H1 (cell line): ENCODE measurements around the gene MMP24OS. TPM values are rescaled to one million over a fixed set of nuclear protein-coding genes. Genes with fewer than 3 reads are reported as not detected.

Experiments
- CTCF ChIA-PET: fragments of 300-600 bp; sonication (Branson Sonifier 250); formaldehyde crosslinking; loops from one replicate; lab custom pipeline; 2021; ENCODE audit not compliant: partially characterized antibody; lab: Charles Lee
- POLR2A ChIA-PET: fragments of 300-600 bp; sonication (Branson Sonifier 250); formaldehyde crosslinking; loops from one replicate; lab custom pipeline; 2021; ENCODE audit warnings: inconsistent platforms; ENCODE audit not compliant: partially characterized antibody; lab: Charles Lee
- DNase-seq, 2 experiments: peaks; one replicate each; pipeline versions ENCODE4 v3.0.0 to v3.0.0-alpha.2; 2010 to 2022; ENCODE audit warnings: low spot score in 2 of 2, low read depth in 1 of 2, mixed read lengths in 1 of 2
- FAIRE-seq: peaks from 2 replicates; lab custom pipeline; 2011; peaks lifted over from hg19 to GRCh38; lab: Jason Lieb, UNC
- H2AFZ ChIP-seq: 2 replicates; pipeline ENCODE4 v1.8.1; 2012; ENCODE audit warnings: low read length, inconsistent platforms
- H2AK5ac ChIP-seq: 2 replicates; pipeline ENCODE4 v1.6.1; 2013; ENCODE audit warnings: low read depth, low read length
- H2BK120ac ChIP-seq: replicated peaks from 2 replicates; pipeline ENCODE3; 2013; ENCODE audit warnings: low read depth, low read length, inconsistent platforms
- H2BK12ac ChIP-seq: 2 replicates; pipeline ENCODE4 v1.6.1; 2013; ENCODE audit warnings: low read depth, low read length
- H2BK15ac ChIP-seq: 2 replicates; pipeline ENCODE4 v1.6.1; 2013; ENCODE audit warnings: low read length
- H2BK20ac ChIP-seq: 2 replicates; pipeline ENCODE4 v1.6.1; 2013; ENCODE audit warnings: low read length
- H2BK5ac ChIP-seq: 2 replicates; pipeline ENCODE4 v1.6.1; 2013; ENCODE audit warnings: low read depth, low read length
- H3K14ac ChIP-seq: 2 replicates; pipeline ENCODE4 v1.6.1; 2013; ENCODE audit warnings: inconsistent platforms; ENCODE audit not compliant: insufficient read length
- H3K18ac ChIP-seq: 2 replicates; pipeline ENCODE4 v1.6.1; 2013; ENCODE audit warnings: low read length; ENCODE audit errors: extremely low read depth
- H3K23ac ChIP-seq: 2 replicates; pipeline ENCODE4 v1.6.1; 2013; ENCODE audit warnings: inconsistent platforms; ENCODE audit not compliant: insufficient read length
- H3K23me2 ChIP-seq: 2 replicates; pipeline ENCODE4 v1.6.1; 2013; ENCODE audit warnings: low read depth, low read length
- H3K27ac ChIP-seq: 2 replicates; pipeline ENCODE4 v1.6.1; 2011; ENCODE audit warnings: low read depth, low read length, inconsistent platforms
- H3K27me3 ChIP-seq, 4 experiments: replicated peaks in 1 of 4; 1 replicate in 1 of 4; 2 replicates in 3 of 4; pipeline versions ENCODE4 v1.6.1 to v1.8.1; 2011 to 2013; ENCODE audit warnings: low read length in 3 of 4, mild to moderate bottlenecking in 3 of 4, inconsistent platforms in 2 of 4, mixed read lengths in 2 of 4, moderate library complexity in 1 of 4; ENCODE audit not compliant: control insufficient read depth in 3 of 4, insufficient read depth in 3 of 4; ENCODE audit errors: extremely low read depth in 1 of 4
- H3K36me3 ChIP-seq, 4 experiments: 2 replicates each; pipeline versions ENCODE4 v1.6.1 to v1.8.1; 2011 to 2013; ENCODE audit warnings: mild to moderate bottlenecking in 4 of 4, low read length in 3 of 4, moderate library complexity in 2 of 4, control low read depth in 1 of 4, inconsistent platforms in 1 of 4; ENCODE audit not compliant: insufficient read depth in 4 of 4, control insufficient read depth in 2 of 4
- H3K4ac ChIP-seq: replicated peaks from 2 replicates; pipeline ENCODE3; 2013; ENCODE audit warnings: low read length, low read depth, mixed read lengths, inconsistent platforms; ENCODE audit not compliant: insufficient read length
- H3K4me1 ChIP-seq, 4 experiments: replicated peaks in 1 of 4; 1 replicate in 1 of 4; 2 replicates in 3 of 4; pipeline versions ENCODE4 v1.6.1 to v1.8.1; 2011 to 2013; ENCODE audit warnings: low read length in 3 of 4, inconsistent platforms in 2 of 4, mixed read lengths in 1 of 4; ENCODE audit not compliant: insufficient read depth in 4 of 4, control insufficient read depth in 3 of 4
- H3K4me2 ChIP-seq, 2 experiments: 2 replicates each; pipeline versions ENCODE4 v1.6.1 to v1.8.1; 2011 to 2013; ENCODE audit warnings: low read depth in 2 of 2, low read length in 2 of 2, control low read depth in 1 of 2, inconsistent platforms in 1 of 2, mild to moderate bottlenecking in 1 of 2; ENCODE audit not compliant: insufficient read depth in 1 of 2
- H3K4me3 ChIP-seq, 4 experiments: fragments of 200-600, 300-600 bp in 1 of 4; sonication (generic), shearing (Covaris generic), sonication (Bioruptor Twin) in 1 of 4; 2 replicates each; pipeline versions ENCODE4 v1.5.1 to v1.8.1; 2011 to 2016; ENCODE audit warnings: low read length in 4 of 4, low read depth in 3 of 4, control low read depth in 2 of 4, inconsistent platforms in 2 of 4, mild to moderate bottlenecking in 2 of 4, mixed read lengths in 1 of 4, moderate library complexity in 1 of 4; ENCODE audit not compliant: insufficient read depth in 2 of 4; ENCODE audit errors: extremely low read depth in 1 of 4
- H3K56ac ChIP-seq: replicated peaks from 2 replicates; pipeline ENCODE3; 2013; ENCODE audit warnings: low read depth, mild to moderate bottlenecking, mixed read lengths, low read length, inconsistent platforms; ENCODE audit not compliant: insufficient read length
- H3K79me1 ChIP-seq: 2 replicates; pipeline ENCODE4 v1.6.1; 2013; ENCODE audit warnings: low read depth, low read length, control low read depth
- H3K79me2 ChIP-seq, 2 experiments: 2 replicates each; pipeline versions ENCODE4 v1.6.1 to v1.8.1; 2012 to 2013; ENCODE audit warnings: low read length in 2 of 2, mild to moderate bottlenecking in 2 of 2, inconsistent platforms in 1 of 2; ENCODE audit not compliant: insufficient read depth in 2 of 2, control insufficient read depth in 1 of 2
- H3K9ac ChIP-seq, 4 experiments: replicated peaks in 1 of 4; 1 replicate in 1 of 4; 2 replicates in 3 of 4; pipeline versions ENCODE4 v1.6.1 to v1.8.1; 2011 to 2013; ENCODE audit warnings: low read depth in 3 of 4, low read length in 3 of 4, control low read depth in 2 of 4, mild to moderate bottlenecking in 2 of 4, moderate library complexity in 2 of 4, inconsistent platforms in 1 of 4; ENCODE audit errors: extremely low read depth in 1 of 4
- H3K9me3 ChIP-seq, 2 experiments: 2 replicates each; pipeline versions ENCODE4 v1.6.1 to v1.8.1; 2012 to 2013; ENCODE audit warnings: mild to moderate bottlenecking in 2 of 2, moderate library complexity in 2 of 2, control low read depth in 1 of 2, inconsistent platforms in 1 of 2, low read depth in 1 of 2, low read length in 1 of 2, mixed read lengths in 1 of 2; ENCODE audit not compliant: insufficient read depth in 2 of 2
- H4K20me1 ChIP-seq, 2 experiments: replicated peaks in 1 of 2; 2 replicates each; pipeline versions ENCODE3 to v1.8.1; 2011 to 2013; ENCODE audit warnings: inconsistent platforms in 2 of 2, low read length in 2 of 2, mild to moderate bottlenecking in 1 of 2; ENCODE audit not compliant: insufficient read depth in 2 of 2, control insufficient read depth in 1 of 2
- H4K5ac ChIP-seq: 2 replicates; pipeline ENCODE4 v1.6.1; 2013; ENCODE audit warnings: low read length, low read depth, mixed read lengths, inconsistent platforms; ENCODE audit not compliant: insufficient read length
- H4K8ac ChIP-seq: 2 replicates; pipeline ENCODE4 v1.8.0; 2013; ENCODE audit warnings: mild to moderate bottlenecking, moderate library complexity, low read length, inconsistent platforms; ENCODE audit not compliant: insufficient read depth; ENCODE audit errors: extremely low read depth
- H4K91ac ChIP-seq: replicated peaks from 2 replicates; pipeline ENCODE3; 2013; ENCODE audit warnings: low read length, mixed read lengths, inconsistent platforms; ENCODE audit not compliant: insufficient read length
- ASH2L ChIP-seq: fragments of 200-600, 300-600 bp; sonication (generic); IDR thresholded peaks from one replicate; pipeline ENCODE4 v1.7.1; 2017; ENCODE audit warnings: low read length
- CHD2 ChIP-seq: IDR thresholded peaks from 2 replicates; pipeline ENCODE4 v1.6.1; 2012; ENCODE audit warnings: low read length, improper control_type of control experiment
- CREB1 ChIP-seq: IDR thresholded peaks from 2 replicates; pipeline ENCODE4 v1.6.1; 2012; ENCODE audit warnings: inconsistent platforms
- EGR1 ChIP-seq: IDR thresholded peaks from 2 replicates; pipeline ENCODE4 v1.6.1; 2011; ENCODE audit warnings: low read depth, low read length, borderline replicate concordance
- POLR2AphosphoS5 ChIP-seq: IDR thresholded peaks from 2 replicates; pipeline ENCODE4 v1.6.1; 2011; ENCODE audit warnings: low read depth, low read length
- RFX5 ChIP-seq: IDR thresholded peaks from 2 replicates; pipeline ENCODE4 v1.6.1; 2011; ENCODE audit warnings: low read depth, low read length, improper control_type of control experiment, borderline replicate concordance
- SRF ChIP-seq: IDR thresholded peaks from 2 replicates; pipeline ENCODE4 v1.6.1; 2011; ENCODE audit warnings: mild to moderate bottlenecking, low read depth, low read length, moderate library complexity
- SUZ12 ChIP-seq: fragments of 200-600 bp; sonication (generic); IDR thresholded peaks from 2 replicates; pipeline ENCODE4 v1.6.1; 2012; ENCODE audit warnings: mild to moderate bottlenecking, inconsistent platforms, low read length, moderate library complexity, mixed read lengths
- WGBS, 2 experiments: shearing (Covaris generic) in 1 of 2; methylation state at CpG; one replicate each; pipeline versions ENCODE4 v1.1.6 to v1.1.7; 2013 to 2015; ENCODE audit warnings: low lambda C conversion rate in 2 of 2, mixed read lengths in 2 of 2, inconsistent platforms in 1 of 2, low coverage in 1 of 2, missing lambda C conversion rate in 1 of 2; ENCODE audit not compliant: insufficient replicate concordance in 2 of 2, insufficient coverage in 1 of 2, insufficient read length in 1 of 2; ENCODE audit errors: extremely low coverage in 1 of 2, missing lambda C conversion rate in 1 of 2; 5-methylcytosine and 5-hydroxymethylcytosine counted together
- polyA plus RNA-seq, 7 experiments: library from polyadenylated mRNA; depleted of rRNA in 3 of 7; stranded (reverse) in 5 of 7; unstranded in 2 of 7; fragments of >200 nt in 5 of 7; fragments of 200-250 nt in 2 of 7; gene quantifications; 1 replicate in 5 of 7; 2 replicates in 1 of 7; 4 replicates in 1 of 7; pipeline versions ENCODE4 v1.2.1 to v1.2.3, GENCODE V29; 2011 to 2013; ENCODE audit warnings: missing spikeins in 2 of 7, mixed read lengths in 2 of 7
- total RNA-seq: library from RNA; stranded (reverse); fragmentation: NEBNext Ultra II Directional; extraction: Animal tissue kit (Norgen Biotek cat#: 25700); gene quantifications from 2 replicates; pipeline ENCODE4 v1.2.1, GENCODE V29; 2021
- TF ChIP-seq, protein P1 (sequence below): IDR thresholded peaks from 2 replicates; pipeline ENCODE4 v1.6.1; 2011; ENCODE audit warnings: low read length, improper control_type of control experiment
- TF ChIP-seq, protein P2 (sequence below), 3 experiments: IDR thresholded peaks; 1 replicate in 2 of 3; 2 replicates in 1 of 3; pipeline versions ENCODE4 v1.5.1 to v1.6.1; 2011; ENCODE audit warnings: low read length in 3 of 3, mild to moderate bottlenecking in 3 of 3, inconsistent platforms in 2 of 3, low read depth in 1 of 3, moderate library complexity in 1 of 3; ENCODE audit not compliant: insufficient read depth in 1 of 3; ENCODE audit errors: control extremely low read depth in 1 of 3

MMP24OS gene
- total and polyA plus RNA-seq, 2 of the 8 experiments (the other 6 are each of a cell fraction or from before 2014, with no cell fraction given), result 19.0 to 21.3 TPM

DNA sequence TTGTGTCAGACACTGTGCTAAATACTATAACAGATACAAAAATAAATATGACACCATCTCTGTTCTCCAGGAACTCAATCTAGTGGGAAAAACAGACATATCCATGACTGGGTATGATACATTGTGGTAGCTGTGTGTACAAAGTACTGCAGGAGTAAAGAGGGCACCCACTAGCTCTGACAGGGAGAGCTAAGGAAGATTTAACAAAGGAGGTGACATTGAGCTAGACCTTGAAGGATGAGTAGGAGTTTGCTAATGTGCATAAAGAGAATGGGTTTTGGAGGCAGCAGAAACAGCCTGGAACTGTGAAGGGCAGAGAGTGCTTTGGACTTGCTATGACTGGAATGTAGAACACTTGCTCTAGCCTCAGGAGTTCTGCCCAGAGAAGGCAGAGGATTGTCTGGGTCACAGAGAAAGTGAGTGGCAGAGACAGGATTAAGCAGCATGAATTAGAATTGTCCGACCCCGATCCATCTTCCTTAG is 37.1 kb downstream of the MMP24OS start:
- H3K4me1 ChIP-seq, result peaks cover 2 to 8% (median 3%) of the 10 kb centered on the region in 4 experiments; a peak in 5 of 7 replicates
- no peak overlapping the region for H2AFZ ChIP-seq
- no peak overlapping the region for H3K27ac ChIP-seq
- 0 out of 2 replicates have a peak overlapping the region, but pooled peaks have one; percentile 44 for H2AK5ac ChIP-seq
- H2BK12ac ChIP-seq, result no peak overlapping the region; the same call in 1 of the 2 replicates
- H3K56ac ChIP-seq, result no peak overlapping the region
- H3K4me2 ChIP-seq, result 0 out of 4 replicates have a peak overlapping the region, but pooled peaks of 1 of the 2 experiments have one; percentile 28
- H2BK20ac ChIP-seq, result no peak overlapping the region; the same call in 1 of the 2 replicates
- no peak overlapping the region for H3K4me3 ChIP-seq
- no peaks in the 10 kb centered on the region for H3K79me1 ChIP-seq
- H3K36me3 ChIP-seq, result no peaks in the 10 kb centered on the region
- no peaks in the 10 kb centered on the region for H4K20me1 ChIP-seq
- no peak overlapping the region for H3K9ac ChIP-seq
- H2BK5ac ChIP-seq, result no peak overlapping the region
- H3K18ac ChIP-seq, result peak overlapping the region; percentile 15; the same call in 1 of the 2 replicates
- no peak overlapping the region for H3K4ac ChIP-seq
- ChIA-PET CTCF (interaction anchor here (0.6 to 2.0 kb wide), 4 partner anchors 10 to 94 kb away, joined by 3 to 8 read pairs (median 4); partner anchors contain the start of gene EDEM2), POLR2A (interaction anchor here (1.2 to 3.8 kb wide), 3 partner anchors 11 to 23 kb away, joined by 3 to 17 read pairs (median 5); no protein-coding TSS in a partner anchor)
- H3K23ac ChIP-seq, result no peak overlapping the region
- no peaks in the 10 kb centered on the region for H3K79me2 ChIP-seq
- H3K27me3 ChIP-seq, result no peaks in the 10 kb centered on the region
- H4K91ac ChIP-seq, result no peak overlapping the region
- H4K5ac ChIP-seq, result no peak overlapping the region
- FAIRE-seq (no peak), DNase-seq (no peak)
- WGBS, 2 experiments, result 83% methylated on average over 2 of the region's 2 CpGs; no CpG with 5 or more reads in 1 of the 2 experiments
- H3K14ac ChIP-seq, result no peak overlapping the region
- H3K9me3 ChIP-seq, result no peaks in the 10 kb centered on the region
- no peaks in the 10 kb centered on the region; the same call in 1 of the 2 replicates for H3K23me2 ChIP-seq
- 0 out of 2 replicates have a peak overlapping the region, but pooled peaks have one; percentile 49 for H2BK15ac ChIP-seq
- H4K8ac ChIP-seq, result no peak overlapping the region
- H2BK120ac ChIP-seq, result no peak overlapping the region
- TF ChIP-seq POLR2AphosphoS5 (no peak), CHD2 (no peak), SUZ12 (no peak), EGR1 (no peak), CREB1 (no peak), ASH2L (no peak), RFX5 (no peak), SRF (no peak)
- TF ChIP-seq, protein P1, sequence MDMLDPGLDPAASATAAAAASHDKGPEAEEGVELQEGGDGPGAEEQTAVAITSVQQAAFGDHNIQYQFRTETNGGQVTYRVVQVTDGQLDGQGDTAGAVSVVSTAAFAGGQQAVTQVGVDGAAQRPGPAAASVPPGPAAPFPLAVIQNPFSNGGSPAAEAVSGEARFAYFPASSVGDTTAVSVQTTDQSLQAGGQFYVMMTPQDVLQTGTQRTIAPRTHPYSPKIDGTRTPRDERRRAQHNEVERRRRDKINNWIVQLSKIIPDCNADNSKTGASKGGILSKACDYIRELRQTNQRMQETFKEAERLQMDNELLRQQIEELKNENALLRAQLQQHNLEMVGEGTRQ, result no peak
- TF ChIP-seq, protein P2, sequence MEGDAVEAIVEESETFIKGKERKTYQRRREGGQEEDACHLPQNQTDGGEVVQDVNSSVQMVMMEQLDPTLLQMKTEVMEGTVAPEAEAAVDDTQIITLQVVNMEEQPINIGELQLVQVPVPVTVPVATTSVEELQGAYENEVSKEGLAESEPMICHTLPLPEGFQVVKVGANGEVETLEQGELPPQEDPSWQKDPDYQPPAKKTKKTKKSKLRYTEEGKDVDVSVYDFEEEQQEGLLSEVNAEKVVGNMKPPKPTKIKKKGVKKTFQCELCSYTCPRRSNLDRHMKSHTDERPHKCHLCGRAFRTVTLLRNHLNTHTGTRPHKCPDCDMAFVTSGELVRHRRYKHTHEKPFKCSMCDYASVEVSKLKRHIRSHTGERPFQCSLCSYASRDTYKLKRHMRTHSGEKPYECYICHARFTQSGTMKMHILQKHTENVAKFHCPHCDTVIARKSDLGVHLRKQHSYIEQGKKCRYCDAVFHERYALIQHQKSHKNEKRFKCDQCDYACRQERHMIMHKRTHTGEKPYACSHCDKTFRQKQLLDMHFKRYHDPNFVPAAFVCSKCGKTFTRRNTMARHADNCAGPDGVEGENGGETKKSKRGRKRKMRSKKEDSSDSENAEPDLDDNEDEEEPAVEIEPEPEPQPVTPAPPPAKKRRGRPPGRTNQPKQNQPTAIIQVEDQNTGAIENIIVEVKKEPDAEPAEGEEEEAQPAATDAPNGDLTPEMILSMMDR (IDR thresholded peaks at IDR 0.05; ENCODE audit: control extremely low read depth in 1 of 3, insufficient read depth in 1 of 3, low read depth in 1 of 3, low read length in 3 of 3), result no peak
